HCEC 1CT (cell line): ENCODE results near the gene CCDC90B.
"Not testable (repeated sequence)": the region's sequence is repeated elsewhere in the genome, so short reads cannot be mapped to it uniquely, and the experiment has no call there.

Source experiments
- DNase-seq: peaks from one replicate; pipeline ENCODE4 v3.0.0-alpha.2; 2017

The CCDC90B gene

GRCh38 chr11:83285771-83286528, at the start of gene CCDC90B:
TSS of gene CCDC90B (minus strand) at chr11:83286367. CDS start at chr11:83285972, 395 bp downstream.
- DNase-seq = peak; percentile 98

- DNase-seq = no peak
Observed at GRCh38 chr11:83335446-83336070, 49.4 kb upstream of the CCDC90B start.

GRCh38 chr11:83330303-83330702, 44.1 kb upstream of the CCDC90B start:
- no peak for DNase-seq

- DNase-seq = no peak
Observed at GRCh38 chr11:83326326-83326725, 40.2 kb upstream of the CCDC90B start.

GRCh38 chr11:83319346-83319745, 33.2 kb upstream of the CCDC90B start:
- DNase-seq = no peak

GRCh38 chr11:83318931-83319330, 32.8 kb upstream of the CCDC90B start:
- DNase-seq = no peak

- DNase-seq = no peak
Observed at GRCh38 chr11:83317757-83318690, 31.9 kb upstream of the CCDC90B start.

GRCh38 chr11:83316897-83317268, 30.7 kb upstream of the CCDC90B start:
- DNase-seq = not testable (repeated sequence)

GRCh38 chr11:83316143-83316896, 30.2 kb upstream of the CCDC90B start:
- not testable (repeated sequence) for DNase-seq

- DNase-seq = no peak
Observed at GRCh38 chr11:83312430-83312829, 26.3 kb upstream of the CCDC90B start.

GRCh38 chr11:83311701-83312100, 25.5 kb upstream of the CCDC90B start:
- DNase-seq = no peak

- DNase-seq = no peak
Observed at GRCh38 chr11:83310718-83311117, 24.6 kb upstream of the CCDC90B start.

- DNase-seq = not testable (repeated sequence)
Observed at GRCh38 chr11:83308536-83308935, 22.4 kb upstream of the CCDC90B start.

GRCh38 chr11:83306200-83307080, 20.3 kb upstream of the CCDC90B start:
- no peak for DNase-seq

- DNase-seq = no peak
Observed at GRCh38 chr11:83303316-83303715, 17.1 kb upstream of the CCDC90B start.

GRCh38 chr11:83302151-83302550, 16.0 kb upstream of the CCDC90B start:
- no peak for DNase-seq

GRCh38 chr11:83299681-83300080, 13.5 kb upstream of the CCDC90B start:
- no peak for DNase-seq

GRCh38 chr11:83294208-83294607, 8.0 kb upstream of the CCDC90B start:
- DNase-seq = no peak

- no peak for DNase-seq
Observed at GRCh38 chr11:83293457-83293774, 7.2 kb upstream of the CCDC90B start.

GRCh38 chr11:83292709-83293456, 6.7 kb upstream of the CCDC90B start:
- DNase-seq = peak; percentile 72

GRCh38 chr11:83287631-83288030, 1.5 kb upstream of the CCDC90B start:
- no peak for DNase-seq
